Measurements from ENCODE around the gene SPATA3.

The SPATA3 gene

DNA sequence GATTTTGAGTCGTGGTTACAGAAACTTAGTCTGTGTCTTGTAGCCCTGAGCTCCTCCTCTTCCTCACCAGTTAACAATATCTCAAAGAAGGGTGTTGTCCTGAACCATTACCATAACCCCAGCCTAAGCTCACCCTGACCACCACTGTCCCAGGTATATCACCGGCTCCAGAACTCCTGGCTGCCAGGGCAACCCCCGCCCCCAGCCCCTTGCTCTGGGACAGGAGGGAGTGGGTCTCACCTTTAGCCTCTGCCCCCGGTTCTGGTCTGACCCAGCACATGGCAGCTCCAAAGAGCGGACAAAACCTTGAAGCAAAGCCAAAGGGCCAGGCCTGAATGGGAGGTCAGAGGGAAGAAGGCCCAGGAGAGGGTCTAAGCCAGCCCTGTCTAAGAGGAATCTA lies 55.2 kb downstream of the SPATA3 start:
- no peak for DNase-seq

DNA sequence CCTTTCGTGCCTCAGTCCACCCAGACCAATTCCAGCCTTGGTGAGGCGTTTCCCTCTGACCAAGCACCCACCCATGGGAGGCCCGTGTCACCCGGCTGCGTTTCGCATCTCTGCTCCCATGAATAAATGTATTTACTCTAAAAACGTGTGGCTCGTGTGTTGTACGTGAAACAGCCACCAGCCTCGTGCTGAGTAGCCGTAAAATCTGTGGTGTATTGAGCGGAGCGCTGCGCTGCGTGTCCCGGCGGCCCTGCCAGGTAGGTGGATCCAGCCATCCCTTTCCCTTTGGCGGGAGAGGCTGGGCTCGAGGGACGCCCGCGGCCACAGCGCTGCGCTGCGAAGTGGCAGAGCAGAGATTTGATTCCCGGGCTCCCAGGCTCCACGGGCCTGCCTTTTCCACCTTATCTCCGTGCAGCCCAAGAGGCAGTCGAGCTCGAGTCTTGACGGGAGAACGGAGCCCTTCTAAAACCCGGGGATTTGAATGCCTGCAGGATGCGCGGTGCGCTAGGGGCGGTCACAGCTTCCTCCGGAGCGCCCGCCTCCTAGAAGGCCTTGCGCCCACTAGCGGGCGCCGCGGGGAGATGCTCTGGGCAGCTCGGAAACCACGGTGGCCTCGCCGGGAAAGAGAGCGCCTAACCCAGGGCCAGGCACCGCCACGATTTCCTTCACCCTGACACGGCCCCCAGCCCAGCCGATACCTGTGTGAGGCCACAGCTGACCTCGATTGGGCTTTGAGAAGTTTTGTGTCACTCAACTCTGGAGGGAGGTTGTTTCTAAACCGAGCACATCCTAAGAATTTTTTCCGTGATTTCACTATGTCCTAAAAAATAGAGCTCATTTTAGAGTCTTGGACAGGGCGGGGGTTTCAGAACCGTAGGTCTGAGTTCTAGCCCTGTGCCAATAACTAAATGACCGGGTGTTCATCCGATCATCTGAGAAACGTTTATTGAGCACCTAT lies 56.9 kb downstream of the SPATA3 start:
- DNase-seq = peak; percentile 86

DNA sequence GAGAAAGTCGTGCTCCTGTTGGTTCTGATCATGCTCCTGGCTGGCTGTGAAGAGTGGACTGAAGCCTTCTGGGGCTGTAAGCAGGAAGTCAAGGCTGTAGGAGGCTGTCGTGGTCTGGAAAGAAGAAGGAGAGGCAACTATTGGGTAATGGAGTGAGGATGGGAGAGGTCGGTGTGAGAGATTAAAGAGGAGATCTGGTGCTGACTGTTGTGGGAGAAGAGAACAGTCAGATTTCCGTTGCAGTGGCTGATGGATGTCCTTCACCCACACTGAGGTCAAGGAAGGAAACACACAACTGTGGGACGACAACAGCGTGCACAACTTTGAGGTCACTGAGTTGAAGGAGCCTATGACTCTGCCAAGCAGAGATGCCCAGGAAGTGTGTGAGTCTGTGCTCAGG lies 57.9 kb downstream of the SPATA3 start:
- no peak for DNase-seq

DNA sequence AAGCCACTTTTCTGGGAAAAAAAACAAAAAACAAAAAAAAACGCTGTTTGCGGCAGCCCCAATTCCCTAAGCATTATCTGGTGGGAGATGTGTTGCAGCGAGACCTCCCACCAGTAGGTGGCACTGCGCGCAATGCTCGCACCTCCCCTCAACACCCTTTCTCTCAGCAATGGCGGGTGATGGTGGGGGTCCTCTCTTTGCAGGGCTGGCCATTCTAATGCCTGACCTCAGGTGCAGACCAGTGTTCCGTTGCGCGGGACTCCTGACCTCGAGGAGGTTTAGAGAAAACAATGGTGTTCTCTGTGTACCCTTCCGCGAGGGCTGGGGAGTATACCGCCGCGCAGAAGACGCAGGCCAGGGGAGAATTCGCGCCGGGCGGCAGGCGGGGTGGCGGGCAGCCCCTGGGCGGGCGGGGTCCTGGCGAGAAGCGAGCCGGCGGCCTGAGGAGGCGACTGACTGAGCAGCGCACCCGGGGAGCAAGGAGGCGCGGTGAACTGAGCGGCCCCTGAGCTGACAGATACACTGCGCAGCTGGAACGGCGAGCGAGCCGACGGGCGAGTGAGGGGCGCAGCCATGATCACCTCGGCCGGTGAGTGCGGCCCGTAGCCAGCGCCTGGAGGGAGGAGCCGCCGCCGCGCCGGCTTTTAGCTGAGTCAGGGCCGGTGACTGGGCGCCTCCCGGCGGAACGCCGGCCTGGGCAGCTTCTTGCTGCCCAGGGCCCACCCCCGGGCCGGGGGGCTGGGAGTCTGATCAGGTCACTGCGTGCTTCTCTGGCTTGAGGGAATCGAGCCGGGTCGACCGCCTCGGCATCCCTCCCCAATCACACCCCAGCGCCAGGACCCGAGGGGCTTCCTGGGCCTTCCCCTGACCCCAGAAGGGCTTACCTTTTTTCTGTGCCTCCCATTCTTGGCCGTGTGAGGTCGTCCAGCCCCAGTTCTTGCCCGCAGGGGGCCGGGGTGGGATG lies 60.8 kb downstream of the SPATA3 start, which contains the start of gene PSMD1:
Gene PSMD1, plus strand, starts transcription at position 415 of the 964 bp plus-strand sequence. Its CDS starts 159 bp downstream, at position 574.
- DNase-seq = peak; percentile 95

DNA sequence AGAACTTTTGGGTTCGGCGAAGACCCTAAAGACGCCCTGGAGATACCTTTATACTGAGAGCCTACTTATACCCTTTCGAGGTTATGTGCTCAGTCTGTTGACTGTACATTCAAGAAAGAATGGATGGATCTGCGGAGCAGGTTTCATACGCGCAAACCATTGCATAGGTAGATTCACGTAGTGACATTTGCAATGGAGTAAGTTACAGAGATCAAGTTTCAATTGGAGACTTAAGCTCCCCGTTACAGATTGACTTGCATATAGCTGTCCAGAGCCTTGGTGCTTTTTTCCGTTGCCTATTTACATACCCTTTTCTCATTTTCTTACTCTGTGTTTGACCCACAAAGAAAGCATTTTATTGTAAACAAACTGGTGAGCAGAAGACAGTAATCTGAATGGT lies 61.7 kb downstream of the SPATA3 start:
- DNase-seq = no peak

Data from CD4-positive, alpha-beta T cell treated with Interleukin-21 for 1 hour (primary cell).